GM21526 (cell line): ENCODE results near the gene ABCC4.

Experiments used
- ATAC-seq: cut with Tn5 transposase; IDR thresholded peaks from one replicate; pipeline ENCODE4 v1.9.1; 2021; ENCODE audit warnings: moderate library complexity; ENCODE audit not compliant: unreplicated experiment, low FRiP score

ABCC4 gene

GRCh38 chr13:95020298-95020987 lies 280.8 kb downstream of the ABCC4 start:
- no peak for ATAC-seq

- no peak for ATAC-seq
These were observed 281.4 kb downstream of the ABCC4 start for GRCh38 chr13:95019886-95020285.

GRCh38 chr13:95007322-95007721 lies 293.9 kb downstream of the ABCC4 start:
- ATAC-seq = no peak

- ATAC-seq = no peak
These were observed 296.0 kb downstream of the ABCC4 start for GRCh38 chr13:95005300-95005699.

GRCh38 chr13:95003019-95003813 lies 298.0 kb downstream of the ABCC4 start:
- ATAC-seq = no peak

- no peak for ATAC-seq
These were observed 299.1 kb downstream of the ABCC4 start for GRCh38 chr13:95002126-95002525.

GRCh38 chr13:94999871-95000270 lies 301.4 kb downstream of the ABCC4 start:
- ATAC-seq = no peak

GRCh38 chr13:94997126-94997525 lies 304.1 kb downstream of the ABCC4 start:
- no peak for ATAC-seq

- no peak for ATAC-seq
These were observed 304.8 kb downstream of the ABCC4 start for GRCh38 chr13:94996445-94996844.

GRCh38 chr13:94994506-94994905 lies 306.7 kb downstream of the ABCC4 start:
- ATAC-seq = no peak

GRCh38 chr13:94993616-94994015 lies 307.6 kb downstream of the ABCC4 start:
- no peak for ATAC-seq

- no peak for ATAC-seq
These were observed 309.0 kb downstream of the ABCC4 start for GRCh38 chr13:94992036-94992960.

- no peak for ATAC-seq
These were observed 312.6 kb downstream of the ABCC4 start for GRCh38 chr13:94988654-94989053.

GRCh38 chr13:94987869-94988268 lies 313.4 kb downstream of the ABCC4 start:
- no peak for ATAC-seq

GRCh38 chr13:94987081-94987480 lies 314.2 kb downstream of the ABCC4 start:
- ATAC-seq = no peak

GRCh38 chr13:94984958-94985357 lies 316.3 kb downstream of the ABCC4 start:
- no peak for ATAC-seq

- no peak for ATAC-seq
These were observed 322.7 kb downstream of the ABCC4 start for GRCh38 chr13:94978516-94978915.

GRCh38 chr13:94974015-94974951 lies 327.0 kb downstream of the ABCC4 start:
- no peak for ATAC-seq

GRCh38 chr13:94972262-94972661 lies 329.0 kb downstream of the ABCC4 start:
- ATAC-seq = no peak
